CD1c-positive myeloid dendritic cell (primary cell): Measurements from ENCODE around the gene PLPP6.

Experiments
- DNase-seq: peaks from one replicate; pipeline ENCODE4 v3.0.0-alpha.2; 2016; ENCODE audit errors: extremely low spot score

Gene PLPP6

DNA sequence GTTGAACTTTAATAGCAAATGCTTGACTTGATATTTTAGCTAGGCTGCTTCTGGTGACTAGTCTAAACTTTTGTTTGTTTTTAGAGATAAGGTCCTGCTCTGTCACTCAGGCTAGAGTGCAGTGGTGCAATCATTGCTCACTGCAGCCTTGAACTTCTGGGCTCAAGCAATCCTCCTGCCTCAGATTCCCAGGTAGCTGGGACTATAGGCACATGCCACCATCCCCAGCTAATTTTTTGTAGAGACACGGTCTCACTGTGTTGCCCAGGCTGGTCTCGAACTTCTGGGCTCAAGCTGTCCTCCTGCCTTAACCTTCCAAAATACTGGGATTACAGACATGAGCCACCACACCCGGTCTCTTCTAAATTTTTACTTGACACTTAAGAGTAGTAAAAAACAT lies 38.0 kb downstream of the PLPP6 start:
- no peak for DNase-seq

- DNase-seq, result no peak
Measured at GRCh38 chr9:4700932-4701331, 38.8 kb downstream of the PLPP6 start.

DNA sequence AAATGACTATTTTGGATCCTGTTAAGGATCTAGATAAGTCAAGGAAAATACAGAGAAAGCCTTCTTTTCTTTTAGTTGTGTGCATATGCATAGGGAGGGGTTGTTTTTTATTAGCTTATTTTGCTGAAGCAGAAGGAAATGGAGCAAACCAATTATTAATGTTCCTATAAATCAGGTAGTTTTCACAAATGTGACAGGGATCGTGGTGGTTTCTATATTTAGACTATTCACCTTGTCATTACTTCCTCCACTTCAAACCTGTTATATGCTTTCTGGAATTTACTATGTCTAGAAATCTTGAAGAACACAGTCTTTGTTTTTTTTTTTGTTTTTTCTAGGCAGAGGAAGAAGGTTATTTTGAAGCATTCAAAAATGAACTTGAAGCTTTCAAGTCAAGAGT lies 39.4 kb downstream of the PLPP6 start:
- DNase-seq, result no peak

- DNase-seq, result no peak
Measured at GRCh38 chr9:4704129-4704528, 42.0 kb downstream of the PLPP6 start.

DNA sequence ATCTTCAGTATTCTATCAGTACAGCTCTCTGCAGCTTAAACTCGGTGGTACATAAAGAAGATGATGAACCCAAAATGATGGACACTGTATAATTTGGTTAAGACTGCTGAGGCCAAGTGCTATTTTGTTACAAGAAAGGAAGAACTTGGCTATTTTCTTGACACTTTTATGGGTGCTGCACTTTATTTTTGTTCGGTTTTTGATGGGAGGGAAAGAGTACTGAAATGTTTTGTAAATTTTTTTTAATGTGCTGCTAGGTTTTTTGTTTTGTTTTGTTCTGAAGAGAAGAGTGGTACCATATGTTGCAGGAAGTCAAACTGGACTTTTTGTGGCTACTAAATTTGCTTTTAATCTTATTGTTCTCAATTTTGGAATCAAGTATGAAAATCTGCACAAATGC lies 43.9 kb downstream of the PLPP6 start:
- DNase-seq, result no peak

- peak; percentile 12 for DNase-seq
Measured at GRCh38 chr9:4706971-4707622, 45.0 kb downstream of the PLPP6 start.

DNA sequence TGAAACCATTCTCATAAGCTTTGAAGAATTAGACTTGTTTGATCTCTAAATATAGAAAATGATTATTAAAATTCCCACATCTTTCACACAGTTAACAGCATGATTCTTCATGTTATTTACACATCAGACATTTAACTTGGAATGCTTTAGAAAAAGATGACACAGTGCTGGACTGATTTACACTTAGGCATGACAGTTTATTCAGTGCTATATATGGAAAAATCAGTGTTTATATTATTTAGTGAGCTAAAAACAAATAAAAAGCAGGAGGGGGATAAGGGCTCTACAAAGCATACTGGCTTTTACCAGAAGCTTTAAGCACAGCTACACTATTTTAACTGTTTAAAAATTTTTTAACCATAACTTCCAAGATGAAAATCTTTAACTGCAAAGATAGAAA lies 47.3 kb downstream of the PLPP6 start:
- no peak for DNase-seq

DNA sequence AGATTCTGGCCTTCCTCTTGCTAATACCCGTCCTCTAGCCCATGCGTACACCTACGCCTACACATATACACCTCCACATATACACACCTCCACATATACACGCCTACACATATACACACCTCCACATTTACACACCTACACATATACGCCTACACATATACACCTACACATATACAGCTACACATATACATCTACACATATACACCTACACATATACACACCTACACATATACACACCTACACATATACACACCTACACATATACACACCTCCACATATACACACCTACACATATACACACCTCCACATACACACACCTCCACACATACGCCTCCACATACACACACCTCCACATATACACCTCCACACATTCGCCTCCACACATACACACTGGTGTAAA lies 51.8 kb downstream of the PLPP6 start:
- DNase-seq, result peak; percentile 32

GRCh38 chr9:4714266-4715016 lies 52.3 kb downstream of the PLPP6 start:
- no peak for DNase-seq
